OCI-LY1 (cell line): ENCODE data around the gene TYSND1.

Experiments
- H2AFZ ChIP-seq: fragments of 200-600 bp; sonication (generic), shearing (Covaris generic); 2 replicates; pipeline ENCODE4 v1.6.0; 2014; ENCODE audit warnings: antibody characterized with exemption, mild to moderate bottlenecking, low read length
- H3F3A ChIP-seq: fragments of 200-600 bp; sonication (generic), shearing (Covaris generic); 2 replicates; pipeline ENCODE4 v1.6.0; 2014; ENCODE audit warnings: mild to moderate bottlenecking, antibody characterized with exemption, low read length, moderate library complexity; ENCODE audit not compliant: insufficient read depth
- H3K27ac ChIP-seq: fragments of 200-600 bp; sonication (generic); 2 replicates; pipeline ENCODE4 v1.5.1; 2014; ENCODE audit warnings: low read length, mixed run types, mild to moderate bottlenecking, low read depth; ENCODE audit not compliant: poor library complexity, severe bottlenecking
- H3K27me3 ChIP-seq: fragments of 200-600 bp; sonication (generic); 2 replicates; pipeline ENCODE4 v1.6.0; 2014; ENCODE audit warnings: antibody characterized with exemption, mild to moderate bottlenecking, low read length, moderate library complexity; ENCODE audit not compliant: insufficient read depth
- H3K36me3 ChIP-seq: fragments of 200-600 bp; sonication (generic); 2 replicates; pipeline ENCODE4 v1.6.1; 2014; ENCODE audit warnings: mild to moderate bottlenecking, antibody characterized with exemption, low read length, moderate library complexity, mixed read lengths; ENCODE audit not compliant: insufficient read depth
- H3K4me1 ChIP-seq: fragments of 200-600 bp; sonication (generic); 2 replicates; pipeline ENCODE4 v1.5.1; 2014; ENCODE audit warnings: mild to moderate bottlenecking, low read length, moderate library complexity; ENCODE audit not compliant: insufficient read depth, severe bottlenecking
- H3K4me2 ChIP-seq: fragments of 200-600 bp; sonication (generic), shearing (Covaris generic); 2 replicates; pipeline ENCODE4 v1.6.1; 2014; ENCODE audit warnings: low read length
- H3K4me3 ChIP-seq: fragments of 200-600 bp; sonication (generic); 2 replicates; pipeline ENCODE4 v1.5.1; 2014; ENCODE audit warnings: low read length, low read depth, mild to moderate bottlenecking, mixed read lengths; ENCODE audit not compliant: poor library complexity, severe bottlenecking
- H3K79me2 ChIP-seq: fragments of 200-600 bp; shearing (Covaris generic); 2 replicates; pipeline ENCODE4 v1.6.1; 2016; ENCODE audit warnings: mixed run types, low read length, mixed read lengths; ENCODE audit not compliant: insufficient read depth
- H3K9ac ChIP-seq: fragments of 200-600 bp; sonication (generic), shearing (Covaris generic); 2 replicates; pipeline ENCODE4 v1.6.1; 2014; ENCODE audit warnings: mild to moderate bottlenecking, low read length, mixed read lengths
- H3K9me2 ChIP-seq: fragments of 200-600 bp; sonication (generic), shearing (Covaris generic); 2 replicates; pipeline ENCODE4 v1.6.1; 2014; ENCODE audit warnings: low read depth, mild to moderate bottlenecking, low read length, mixed read lengths
- H3K9me3 ChIP-seq: fragments of 200-600 bp; shearing (Covaris generic); 2 replicates; pipeline ENCODE4 v1.6.1; 2014; ENCODE audit warnings: low read length, mixed read lengths
- H4K20me1 ChIP-seq: fragments of 200-600 bp; sonication (generic), shearing (Covaris generic); 2 replicates; pipeline ENCODE4 v1.6.0; 2016; ENCODE audit warnings: mild to moderate bottlenecking, low read length; ENCODE audit not compliant: insufficient read depth
- EZH2 ChIP-seq: fragments of 200-600 bp; sonication (generic), shearing (Covaris generic); IDR thresholded peaks from 2 replicates; pipeline ENCODE4 v1.8.0; 2017; ENCODE audit warnings: borderline replicate concordance, mixed run types, mild to moderate bottlenecking, antibody characterized with exemption, low read length, moderate library complexity, mixed read lengths
- TF ChIP-seq, protein P1 (sequence below): fragments of 200-600 bp; sonication (generic), shearing (Covaris generic); IDR thresholded peaks from 2 replicates; pipeline ENCODE4 v1.5.1; 2017; ENCODE audit warnings: mild to moderate bottlenecking, antibody characterized with exemption, low read length, moderate library complexity, mixed read lengths

Gene TYSND1

GRCh38 chr10:70115948-70116682, 30.4 kb downstream of the TYSND1 start:
- Histone ChIP-seq H3K9me2 (no peaks in the 10 kb centered on the region), H3K36me3 (peaks cover 71% of the 10 kb centered on the region), H3F3A (no peaks in the 10 kb centered on the region), H4K20me1 (no peaks in the 10 kb centered on the region), H3K4me1 (no peaks in the 10 kb centered on the region), H2AFZ (no peak overlapping the region), H3K79me2 (no peaks in the 10 kb centered on the region), H3K4me2 (no peak overlapping the region), H3K4me3 (no peak overlapping the region), H3K9me3 (no peaks in the 10 kb centered on the region), H3K27ac (no peak overlapping the region), H3K27me3 (no peaks in the 10 kb centered on the region), H3K9ac (no peak overlapping the region)
- TF ChIP-seq, protein P1, sequence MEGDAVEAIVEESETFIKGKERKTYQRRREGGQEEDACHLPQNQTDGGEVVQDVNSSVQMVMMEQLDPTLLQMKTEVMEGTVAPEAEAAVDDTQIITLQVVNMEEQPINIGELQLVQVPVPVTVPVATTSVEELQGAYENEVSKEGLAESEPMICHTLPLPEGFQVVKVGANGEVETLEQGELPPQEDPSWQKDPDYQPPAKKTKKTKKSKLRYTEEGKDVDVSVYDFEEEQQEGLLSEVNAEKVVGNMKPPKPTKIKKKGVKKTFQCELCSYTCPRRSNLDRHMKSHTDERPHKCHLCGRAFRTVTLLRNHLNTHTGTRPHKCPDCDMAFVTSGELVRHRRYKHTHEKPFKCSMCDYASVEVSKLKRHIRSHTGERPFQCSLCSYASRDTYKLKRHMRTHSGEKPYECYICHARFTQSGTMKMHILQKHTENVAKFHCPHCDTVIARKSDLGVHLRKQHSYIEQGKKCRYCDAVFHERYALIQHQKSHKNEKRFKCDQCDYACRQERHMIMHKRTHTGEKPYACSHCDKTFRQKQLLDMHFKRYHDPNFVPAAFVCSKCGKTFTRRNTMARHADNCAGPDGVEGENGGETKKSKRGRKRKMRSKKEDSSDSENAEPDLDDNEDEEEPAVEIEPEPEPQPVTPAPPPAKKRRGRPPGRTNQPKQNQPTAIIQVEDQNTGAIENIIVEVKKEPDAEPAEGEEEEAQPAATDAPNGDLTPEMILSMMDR = peak; percentile 96
- no peak for TF ChIP-seq EZH2

DNA sequence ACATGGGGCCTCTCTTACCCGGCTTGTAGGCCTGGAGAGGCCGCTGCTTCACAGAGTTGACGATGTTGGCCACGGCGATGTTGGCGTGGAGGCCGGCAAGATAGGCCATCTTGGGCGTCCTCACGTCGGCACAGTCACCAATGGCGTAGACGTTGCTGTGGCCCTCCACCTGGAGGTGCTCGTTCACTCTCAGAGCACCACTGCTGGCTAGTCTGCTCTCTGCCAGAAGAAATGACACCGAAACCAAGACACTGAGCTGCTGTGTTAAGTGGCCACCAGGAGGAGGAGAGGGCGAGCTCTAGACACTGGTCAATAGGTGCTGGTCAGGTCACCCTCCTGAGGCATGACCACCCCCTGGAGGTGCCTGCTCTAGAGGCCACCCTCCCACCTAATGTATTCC, 31.6 kb downstream of the TYSND1 start:
- no peaks in the 10 kb centered on the region for H3K79me2 ChIP-seq
- H4K20me1 ChIP-seq = no peaks in the 10 kb centered on the region
- H3K9me2 ChIP-seq = no peaks in the 10 kb centered on the region
- H3K9ac ChIP-seq = no peak overlapping the region
- H3K27ac ChIP-seq = no peak overlapping the region
- no peak for TF ChIP-seq EZH2
- TF ChIP-seq, protein P1 = no peak
- no peak overlapping the region for H3K4me2 ChIP-seq
- no peaks in the 10 kb centered on the region for H3K9me3 ChIP-seq
- no peaks in the 10 kb centered on the region for H3K4me1 ChIP-seq
- no peak overlapping the region for H3K4me3 ChIP-seq
- H3F3A ChIP-seq = no peaks in the 10 kb centered on the region
- H3K27me3 ChIP-seq = no peaks in the 10 kb centered on the region
- H3K36me3 ChIP-seq = peaks cover 60% of the 10 kb centered on the region
- no peak overlapping the region for H2AFZ ChIP-seq

DNA sequence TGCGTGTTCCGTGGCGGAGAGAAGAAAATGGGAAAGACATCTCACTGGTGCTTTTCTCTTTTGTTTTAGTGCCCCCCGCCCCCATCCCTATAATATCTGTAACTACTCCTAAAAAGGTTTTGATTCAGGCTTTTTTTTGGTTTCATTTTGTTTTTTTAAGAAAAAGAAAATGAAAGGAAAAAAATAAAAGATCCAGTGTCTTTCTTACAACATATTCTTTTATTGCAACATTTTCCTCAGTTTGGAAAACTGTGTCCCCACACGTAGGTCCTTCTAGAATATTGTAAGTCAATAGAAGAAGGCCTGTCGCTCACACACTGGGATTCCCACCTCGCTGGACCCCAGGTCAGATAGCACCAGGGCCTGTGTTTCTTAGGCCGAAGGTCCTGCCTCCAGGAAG, 34.4 kb downstream of the TYSND1 start:
- Histone ChIP-seq H3K9me2 (no peaks in the 10 kb centered on the region), H3K9me3 (no peaks in the 10 kb centered on the region), H3K27me3 (no peaks in the 10 kb centered on the region), H3K79me2 (no peaks in the 10 kb centered on the region), H3K27ac (no peak overlapping the region), H2AFZ (no peak overlapping the region), H3F3A (no peaks in the 10 kb centered on the region), H3K9ac (no peak overlapping the region), H3K4me1 (no peaks in the 10 kb centered on the region), H3K4me2 (no peak overlapping the region), H3K36me3 (peaks cover 42% of the 10 kb centered on the region), H3K4me3 (no peak overlapping the region), H4K20me1 (no peaks in the 10 kb centered on the region)
- TF ChIP-seq, protein P1 = no peak
- TF ChIP-seq EZH2 = no peak
